NCI-H446 treated with DMSO at 0.1 percent for 48 hours (cell line): Measurements from ENCODE around the gene AKAP13.

Experiments
- DNase-seq: peaks from one replicate; lab custom pipeline; 2025; lab: John Stamatoyannopoulos, UW

The AKAP13 gene

DNA sequence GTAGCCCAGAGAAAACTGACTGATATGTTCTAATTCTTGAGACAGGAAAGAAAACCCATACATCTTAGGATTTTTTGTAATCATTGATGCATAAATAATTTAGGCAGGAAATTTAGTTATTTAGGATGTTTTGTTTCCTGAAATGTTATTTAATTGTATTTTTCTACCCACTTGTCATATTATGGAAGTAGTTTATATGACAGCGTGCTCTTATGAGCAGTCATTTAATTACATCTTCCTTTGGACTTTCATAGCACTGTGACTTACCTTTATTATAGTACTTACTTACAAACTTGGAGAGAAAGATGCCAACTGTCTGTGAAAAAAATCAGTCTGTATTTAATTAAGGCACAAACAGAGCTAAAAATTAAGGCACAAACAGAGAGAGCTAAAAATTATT, 65.0 kb downstream of the AKAP13 start:
- DNase-seq: no peak

DNA sequence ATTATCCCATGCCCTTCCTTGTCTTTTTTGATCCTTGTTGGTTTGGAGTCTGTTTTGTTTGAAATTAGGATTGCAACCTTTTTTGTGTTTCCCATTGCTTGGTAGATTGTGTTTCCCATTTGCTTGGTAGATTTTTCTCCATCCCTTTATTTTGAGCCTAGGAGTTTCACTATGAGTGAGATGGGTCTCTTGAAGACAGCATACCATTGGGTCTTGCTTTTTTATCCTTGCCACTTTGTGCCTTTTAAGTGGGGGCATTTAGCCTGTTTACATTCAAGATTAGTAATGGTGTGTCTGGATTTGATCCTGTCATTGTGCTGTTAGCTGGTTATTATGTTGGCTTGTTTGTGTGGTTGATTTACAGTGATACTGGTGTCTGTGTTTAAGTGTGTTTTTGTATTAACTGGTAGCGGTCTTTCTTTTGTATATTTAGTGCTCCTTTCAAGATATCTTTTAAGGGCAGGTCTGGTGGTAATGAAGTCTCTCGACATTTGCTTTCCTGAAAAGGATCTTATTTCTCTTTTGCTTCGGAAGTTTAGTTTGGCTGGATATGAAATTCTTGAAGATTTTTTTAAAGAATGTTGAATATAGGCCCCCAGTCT, 70.8 kb downstream of the AKAP13 start:
- DNase-seq: no peak

DNA sequence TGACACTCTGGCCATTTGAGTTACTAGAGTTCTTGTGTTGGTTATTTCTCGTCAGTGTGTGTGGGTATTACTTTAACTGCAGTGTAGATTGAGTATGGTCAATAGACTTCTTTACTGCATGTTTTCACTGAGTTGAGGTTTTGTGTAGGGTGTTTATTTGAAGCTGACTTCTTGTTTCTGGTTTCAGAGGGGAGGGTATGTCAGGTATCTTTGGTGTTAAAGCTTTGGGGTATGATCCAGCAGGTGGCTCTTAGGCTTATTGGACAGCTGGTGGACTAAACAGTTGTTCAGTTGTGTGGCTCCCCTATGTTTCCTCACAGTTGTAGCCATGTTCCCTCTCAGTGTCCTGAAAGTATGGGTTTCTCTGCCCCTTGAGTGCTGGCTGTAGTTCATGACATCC, 72.0 kb downstream of the AKAP13 start:
- no peak for DNase-seq

DNA sequence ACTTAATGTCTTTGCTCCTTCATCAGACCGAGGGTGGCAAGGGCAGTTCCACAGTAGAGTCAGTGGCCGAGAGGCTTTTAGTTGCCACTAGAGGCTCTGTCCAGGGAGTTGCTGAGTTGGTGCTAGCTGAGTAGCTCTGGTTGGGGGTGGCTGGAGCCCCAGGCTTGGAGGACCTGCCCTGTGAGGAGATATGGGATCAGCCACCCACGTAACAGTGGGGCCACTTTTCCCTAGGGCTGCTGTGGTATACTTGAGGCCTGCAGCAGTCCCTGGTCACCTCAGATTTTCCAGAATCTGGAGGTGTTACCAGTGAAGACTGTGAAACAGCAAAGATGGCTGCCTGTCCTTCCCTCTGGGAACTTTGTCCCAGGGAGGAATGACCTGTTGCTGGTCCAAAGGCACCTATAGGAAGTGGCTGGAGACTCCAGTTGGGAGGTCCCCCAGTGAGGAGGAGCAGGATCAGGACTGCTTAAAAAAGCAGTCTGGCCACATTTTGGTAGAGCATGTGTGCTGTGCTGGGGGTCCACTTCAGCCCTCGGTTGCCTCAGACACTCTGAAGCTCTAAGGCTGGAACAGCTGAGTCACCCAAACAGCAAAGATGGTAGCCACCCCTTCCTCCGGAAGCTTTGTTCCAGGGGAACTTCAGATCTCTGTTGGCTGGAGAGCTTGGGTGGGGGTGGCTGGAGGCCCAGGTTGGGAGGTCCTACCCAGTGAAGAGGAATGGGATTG, 72.9 kb downstream of the AKAP13 start:
- DNase-seq: no peak

DNA sequence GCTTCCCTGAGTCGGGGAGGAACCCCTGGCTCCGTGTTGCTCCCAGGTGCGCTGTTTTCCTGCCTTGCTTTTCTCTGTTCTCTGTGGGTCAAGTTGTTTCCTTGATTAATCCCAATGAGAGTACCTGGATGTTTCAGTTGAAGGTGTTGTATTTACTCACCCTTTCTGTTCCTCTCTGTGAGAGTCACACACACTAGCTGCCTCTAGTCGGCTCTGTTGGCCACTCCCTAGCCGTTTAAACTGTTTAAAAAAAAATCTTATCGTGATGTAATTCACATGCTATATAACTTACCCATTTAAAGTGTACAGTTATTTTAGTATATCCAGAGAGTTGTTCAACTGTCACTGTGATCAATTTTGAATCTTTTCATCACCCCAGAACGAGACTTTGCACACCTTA, 74.0 kb downstream of the AKAP13 start:
- DNase-seq: no peak

DNA sequence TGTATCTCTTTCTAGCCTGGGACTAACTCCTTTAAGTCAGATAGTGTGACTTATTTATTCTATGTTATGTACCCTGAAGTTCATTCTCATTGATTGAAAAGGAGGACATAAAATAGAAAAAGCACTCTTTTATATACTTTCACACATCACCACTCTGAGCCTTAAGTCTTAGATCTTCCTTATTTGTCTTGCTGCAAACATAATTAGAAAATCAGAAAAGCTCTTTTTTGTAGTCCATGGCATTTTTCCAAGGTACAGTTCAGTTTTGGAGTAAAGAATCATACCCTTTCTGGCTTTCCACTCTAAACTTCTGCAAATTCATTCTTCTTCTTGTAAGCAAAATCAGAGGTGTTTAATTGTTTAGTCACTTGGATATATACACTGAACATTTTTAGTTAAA, 75.5 kb downstream of the AKAP13 start:
- no peak for DNase-seq

DNA sequence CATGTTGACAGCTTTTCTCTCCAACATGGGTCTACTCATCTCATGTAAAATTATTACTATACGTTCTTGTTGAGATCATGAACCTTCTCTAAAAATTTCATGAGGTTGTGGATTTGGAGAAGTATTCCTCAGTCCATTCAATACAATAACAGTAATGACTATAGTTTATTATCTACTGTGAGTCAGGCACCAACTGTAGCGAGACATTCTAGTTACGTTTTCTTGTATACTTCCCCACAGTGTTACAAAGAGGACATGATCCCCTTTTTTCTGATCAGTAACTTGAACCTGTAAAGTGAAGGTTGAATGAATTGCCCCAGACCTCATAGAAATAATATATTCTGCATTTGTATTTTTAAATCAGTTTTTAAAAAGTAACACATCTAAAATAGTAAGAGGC, 76.4 kb downstream of the AKAP13 start:
- DNase-seq: no peak

DNA sequence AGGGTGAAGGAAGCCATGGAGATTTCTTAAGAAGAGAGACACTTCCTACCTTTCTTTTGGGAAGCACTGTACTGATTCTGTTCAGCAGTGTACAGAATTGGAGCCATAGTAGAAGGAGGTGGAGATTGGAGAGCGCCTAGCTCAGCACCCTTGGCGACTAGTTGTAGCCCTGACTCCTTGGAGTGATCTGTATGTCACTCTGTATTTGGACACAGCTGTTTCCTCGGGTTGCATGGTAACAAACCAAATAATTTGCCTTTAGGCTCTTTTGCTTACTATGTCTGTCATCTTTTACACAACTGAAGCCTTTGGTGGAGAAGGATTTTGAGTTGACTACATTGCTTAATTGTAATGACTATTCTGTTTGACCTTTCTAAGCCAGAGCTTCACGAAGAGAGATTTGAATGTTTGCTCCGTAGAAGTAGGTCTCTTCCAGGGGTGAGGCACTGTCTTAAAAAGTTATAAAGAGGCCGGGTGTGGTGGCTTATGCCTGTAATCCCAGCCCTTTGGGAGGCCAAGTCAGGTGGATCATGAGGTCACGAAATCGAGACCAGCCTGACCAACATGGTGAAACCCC, 77.1 kb downstream of the AKAP13 start:
- DNase-seq: no peak

DNA sequence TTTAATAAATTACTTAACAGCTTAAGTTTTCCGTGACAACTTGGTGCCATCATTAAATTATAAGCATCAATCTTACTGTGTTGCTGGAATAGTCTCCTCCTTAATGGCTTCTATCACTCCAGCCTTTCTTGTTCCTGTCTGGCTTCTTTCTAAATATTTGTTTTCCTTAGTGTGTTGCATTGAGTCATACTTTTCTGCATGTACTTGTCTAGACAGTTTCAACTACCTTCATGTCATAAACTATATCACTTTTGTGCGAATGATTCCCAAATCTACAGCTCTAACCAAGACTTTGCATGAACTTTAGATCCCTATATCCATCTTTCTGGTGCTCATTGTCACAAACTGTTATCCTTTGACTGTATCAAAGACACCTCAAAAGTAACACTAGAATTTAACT, 78.4 kb downstream of the AKAP13 start:
- no peak for DNase-seq

DNA sequence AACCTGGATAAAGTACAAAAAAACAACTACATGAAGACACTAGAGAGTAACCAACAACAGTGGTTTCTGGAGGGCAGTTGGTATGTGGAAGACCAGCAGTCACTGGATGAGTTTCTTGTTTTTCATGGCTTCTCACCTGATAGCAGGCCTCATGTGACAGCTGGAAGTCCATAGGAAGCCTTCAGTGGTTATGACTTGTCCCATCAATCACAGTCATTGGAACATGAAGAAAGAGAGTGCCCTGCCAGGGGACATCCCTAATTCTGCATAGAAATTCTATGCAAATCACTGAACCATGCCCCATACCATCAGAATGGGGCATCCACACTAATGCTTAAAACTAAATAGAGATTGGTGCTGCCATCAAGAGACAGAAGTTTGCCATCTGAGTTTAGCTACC, 81.6 kb downstream of the AKAP13 start:
- no peak for DNase-seq

DNA sequence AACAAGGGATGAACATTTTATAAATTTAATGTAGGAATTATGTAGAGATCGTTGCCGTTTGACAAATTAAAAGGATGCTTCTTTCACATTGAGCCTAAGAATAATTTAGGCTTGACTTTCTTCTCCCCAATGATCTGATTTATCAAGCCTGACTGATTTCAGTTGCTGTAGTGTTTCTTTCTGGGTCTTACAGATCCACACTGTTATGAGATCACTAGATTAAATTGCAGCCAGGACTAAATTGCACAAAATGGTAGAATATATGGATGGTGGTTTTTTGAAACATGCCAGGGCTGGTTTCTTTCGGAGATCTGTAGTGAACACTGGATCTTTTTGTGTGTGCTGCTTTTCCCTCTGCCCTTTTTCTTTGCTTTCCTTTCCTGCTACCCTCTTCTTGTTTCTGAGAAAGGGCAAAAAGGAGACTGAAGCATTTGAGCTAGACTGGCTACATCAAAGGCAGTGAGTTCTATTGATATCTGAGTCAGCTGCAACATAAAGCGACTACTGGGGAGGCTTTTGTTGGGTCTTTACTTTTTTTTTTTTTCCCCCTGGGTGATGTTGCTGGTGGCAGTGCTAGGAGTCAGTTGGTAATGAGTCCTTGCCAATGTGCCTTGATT, 83.0 kb downstream of the AKAP13 start:
- DNase-seq: no peak

DNA sequence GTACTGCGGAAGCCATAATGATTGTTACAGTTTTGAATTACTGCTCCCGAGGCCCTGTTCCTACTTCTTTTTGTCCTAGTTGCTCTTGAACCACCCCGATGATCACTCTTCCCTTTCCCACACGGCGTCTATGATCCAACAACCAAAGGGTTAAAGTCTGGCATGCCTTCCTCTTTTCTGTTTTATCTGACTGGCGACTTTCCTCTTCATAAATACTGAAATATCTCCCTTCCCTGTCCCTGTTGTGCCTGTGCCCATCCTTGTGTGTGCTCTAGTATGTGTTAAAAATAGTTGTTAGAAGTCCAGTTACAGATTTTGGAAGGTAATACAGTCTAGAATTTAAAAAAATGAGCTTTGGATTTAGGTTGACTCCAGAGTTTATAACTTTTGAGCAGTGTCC, 83.6 kb downstream of the AKAP13 start:
- no peak for DNase-seq

DNA sequence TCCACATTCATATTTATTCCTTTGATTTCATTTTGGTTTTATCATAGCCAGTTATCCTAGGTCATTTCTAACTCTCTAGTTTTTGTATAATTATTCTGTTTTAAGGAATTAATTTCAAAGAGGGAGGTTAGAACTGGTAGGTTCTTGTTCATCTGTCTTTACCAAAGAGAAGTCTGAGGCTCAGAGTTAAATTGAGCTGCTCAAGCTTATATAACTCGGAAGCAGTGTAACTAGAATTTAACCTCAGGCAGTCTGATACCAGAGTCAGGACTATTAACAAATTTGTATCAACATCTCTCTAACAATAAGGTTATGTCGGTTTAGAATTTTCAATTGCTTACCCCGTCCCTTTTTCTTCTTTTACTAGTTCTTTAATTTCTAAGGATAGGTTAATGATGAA, 84.1 kb downstream of the AKAP13 start:
- no peak for DNase-seq

DNA sequence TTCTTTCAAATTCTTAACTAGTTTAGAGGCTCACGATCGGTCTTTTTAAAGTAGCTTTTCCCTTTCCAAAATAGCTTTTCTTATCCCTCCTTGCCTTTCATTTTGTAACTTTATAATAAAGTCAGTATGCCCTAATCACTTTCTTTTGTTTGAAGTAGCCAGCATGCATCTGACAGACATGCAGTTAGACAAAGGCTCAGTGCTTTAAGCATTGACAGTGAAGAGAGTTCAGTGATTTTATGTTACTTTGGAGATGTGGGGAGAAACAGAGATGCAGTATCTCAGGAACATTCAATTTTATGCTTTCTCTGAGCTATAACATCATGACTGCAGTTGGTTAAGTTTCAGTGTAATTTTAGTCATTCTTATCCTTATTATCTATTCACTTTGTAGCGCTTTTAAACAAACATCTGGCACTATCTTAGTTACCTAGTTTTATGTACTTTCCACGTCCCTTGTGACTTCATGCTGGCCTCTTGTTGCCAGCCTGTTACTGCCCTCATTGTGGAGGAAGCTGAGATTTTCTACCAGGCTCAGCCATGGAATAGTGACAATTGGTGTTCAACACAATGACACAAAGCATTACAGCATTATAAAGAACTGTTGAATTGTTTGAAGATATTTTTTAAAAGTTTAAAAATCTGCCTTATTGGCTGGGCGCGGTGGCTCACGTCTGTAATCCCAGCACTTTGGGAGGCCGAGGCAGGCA, 90.3 kb downstream of the AKAP13 start:
- DNase-seq: no peak

DNA sequence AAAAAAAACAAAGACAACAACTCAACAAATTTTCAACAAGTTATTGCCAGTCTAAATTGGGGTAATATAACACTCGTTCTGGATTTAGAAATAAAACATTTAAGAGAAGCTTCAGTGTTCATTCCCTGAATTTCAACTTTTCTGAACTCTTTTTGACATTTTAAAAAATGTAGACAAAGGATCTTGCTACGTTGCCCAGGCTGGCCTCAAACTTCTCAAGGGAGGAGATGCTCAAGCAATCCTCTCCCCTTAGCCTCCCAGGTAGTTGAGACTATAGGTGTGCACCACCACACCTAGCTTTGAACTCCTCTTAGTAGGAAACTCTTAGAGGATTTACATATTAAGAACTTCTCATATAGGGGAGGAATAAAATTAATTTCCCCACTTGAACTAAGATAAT, 91.9 kb downstream of the AKAP13 start:
- no peak for DNase-seq

DNA sequence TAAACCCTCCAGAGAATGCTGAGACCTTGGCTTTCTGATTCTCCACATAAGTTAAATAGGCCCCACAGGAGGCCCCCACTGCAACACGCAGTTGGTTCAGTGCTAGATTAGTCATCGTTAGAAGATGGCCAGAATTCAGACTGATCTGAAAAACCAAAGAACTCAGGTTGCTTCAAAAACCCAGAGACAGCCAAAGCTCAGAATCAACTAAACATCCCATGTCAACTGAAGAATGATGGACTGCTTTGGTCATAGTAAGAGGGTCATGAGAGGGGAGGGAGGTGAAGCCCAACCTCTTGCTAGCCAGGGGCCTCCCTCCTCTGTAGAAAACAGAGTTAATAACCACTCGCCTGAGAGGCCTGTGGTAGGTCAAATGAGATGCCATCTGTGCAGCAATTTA, 93.1 kb downstream of the AKAP13 start:
- no peak for DNase-seq

DNA sequence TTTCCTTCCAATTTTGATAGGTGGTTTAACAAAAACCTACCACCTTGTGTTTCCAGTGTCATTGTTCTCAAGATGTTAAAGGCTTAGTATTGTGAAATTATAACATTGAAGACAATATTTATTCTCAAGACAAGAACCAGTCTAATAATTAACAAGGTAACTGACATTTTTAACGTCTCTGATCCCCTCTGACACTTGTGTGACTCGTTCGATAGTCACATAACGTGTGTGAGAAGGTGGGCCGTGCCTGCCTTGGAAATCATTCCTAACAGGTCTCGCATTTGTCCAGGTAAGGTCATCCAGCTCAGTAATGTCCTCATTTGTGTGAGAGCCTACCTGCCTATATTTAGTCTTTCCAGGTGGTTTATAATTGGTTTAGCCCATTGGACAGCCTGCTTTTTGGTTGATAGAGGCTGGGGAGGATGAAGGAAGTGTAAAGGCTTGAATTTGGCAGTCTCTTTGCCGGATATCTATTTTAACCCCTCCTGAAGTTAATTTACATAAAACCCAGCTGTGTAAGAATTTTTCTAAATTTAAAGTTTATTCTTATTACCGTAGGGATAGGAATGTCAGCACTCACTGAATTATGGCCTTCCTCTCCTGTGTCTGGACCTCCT, 94.4 kb downstream of the AKAP13 start:
- DNase-seq: no peak

DNA sequence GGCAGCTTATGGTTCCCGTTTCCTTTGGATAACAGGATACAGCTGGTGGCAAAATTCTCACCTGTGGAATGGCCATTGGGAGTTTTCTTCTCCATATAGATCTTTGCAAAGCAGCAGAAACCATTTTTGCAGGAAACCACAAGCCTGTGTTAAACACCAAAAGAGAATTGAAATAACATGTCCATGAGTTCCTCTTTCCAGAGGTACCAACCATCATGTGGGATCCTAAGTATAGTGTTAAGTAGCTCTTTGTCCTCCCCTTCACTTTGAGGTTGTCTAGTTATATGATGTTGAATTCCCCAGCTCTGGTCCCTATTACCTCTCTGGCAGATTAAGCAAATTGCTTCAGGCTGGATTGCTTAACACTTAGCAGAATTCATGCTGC, 94.9 kb downstream of the AKAP13 start:
- DNase-seq: no peak

DNA sequence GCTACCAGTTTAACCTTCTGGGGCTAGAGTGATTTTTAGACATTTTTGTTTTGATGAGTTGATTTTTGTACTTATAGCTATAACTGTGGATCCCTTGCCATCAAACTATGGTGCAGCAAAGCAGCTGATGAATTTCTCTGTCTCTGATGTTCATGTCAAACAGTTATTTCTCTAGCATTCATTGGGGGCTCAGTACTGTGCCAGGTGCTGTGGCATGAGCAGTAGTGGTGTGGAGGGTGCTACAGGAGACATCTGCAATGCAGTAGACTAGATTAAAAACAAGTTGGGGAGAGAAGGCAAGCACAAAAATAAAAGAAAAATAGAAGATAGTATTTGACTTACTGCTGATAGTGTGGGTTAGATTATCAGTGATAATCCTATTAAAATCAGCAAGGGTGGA, 95.3 kb downstream of the AKAP13 start:
- DNase-seq: no peak

DNA sequence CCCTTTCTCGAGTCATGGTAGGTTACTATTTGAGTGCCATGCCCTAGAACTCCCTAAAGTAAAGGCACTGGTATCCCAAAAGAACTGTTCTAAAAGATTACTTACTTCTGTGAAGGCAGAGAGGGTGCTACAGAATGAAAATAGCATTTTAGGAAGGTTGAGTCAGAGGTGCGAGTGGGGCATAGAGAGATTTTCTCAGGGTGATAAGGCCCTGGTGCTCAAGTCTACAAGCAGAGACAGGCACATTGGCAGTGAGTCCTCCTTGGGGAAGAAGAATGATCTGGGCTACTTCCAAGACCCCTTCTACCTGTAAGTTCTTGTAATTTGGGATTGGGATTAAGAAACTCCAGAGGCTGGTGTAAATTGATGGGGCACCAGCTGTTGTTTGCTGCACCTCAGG, 96.7 kb downstream of the AKAP13 start:
- no peak for DNase-seq

DNA sequence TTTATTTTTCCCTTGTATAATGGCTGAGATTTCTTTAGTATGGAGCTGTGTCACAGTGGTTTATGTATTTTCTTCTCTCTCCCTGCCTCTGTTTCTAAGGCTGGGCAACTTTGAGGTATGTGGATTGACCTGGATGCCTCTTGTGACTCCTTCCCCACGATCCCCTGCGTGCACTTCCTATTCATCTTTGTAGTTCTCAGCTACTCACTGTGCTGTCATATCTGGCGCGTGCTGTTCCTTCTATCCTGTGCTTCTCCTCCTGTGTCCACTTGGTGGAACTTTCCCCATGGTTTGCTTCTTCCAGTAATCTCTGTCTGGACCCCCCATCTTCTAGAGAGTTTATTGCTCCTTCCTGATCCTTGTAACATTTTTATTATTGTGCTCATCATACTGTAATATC, 97.3 kb downstream of the AKAP13 start:
- no peak for DNase-seq

DNA sequence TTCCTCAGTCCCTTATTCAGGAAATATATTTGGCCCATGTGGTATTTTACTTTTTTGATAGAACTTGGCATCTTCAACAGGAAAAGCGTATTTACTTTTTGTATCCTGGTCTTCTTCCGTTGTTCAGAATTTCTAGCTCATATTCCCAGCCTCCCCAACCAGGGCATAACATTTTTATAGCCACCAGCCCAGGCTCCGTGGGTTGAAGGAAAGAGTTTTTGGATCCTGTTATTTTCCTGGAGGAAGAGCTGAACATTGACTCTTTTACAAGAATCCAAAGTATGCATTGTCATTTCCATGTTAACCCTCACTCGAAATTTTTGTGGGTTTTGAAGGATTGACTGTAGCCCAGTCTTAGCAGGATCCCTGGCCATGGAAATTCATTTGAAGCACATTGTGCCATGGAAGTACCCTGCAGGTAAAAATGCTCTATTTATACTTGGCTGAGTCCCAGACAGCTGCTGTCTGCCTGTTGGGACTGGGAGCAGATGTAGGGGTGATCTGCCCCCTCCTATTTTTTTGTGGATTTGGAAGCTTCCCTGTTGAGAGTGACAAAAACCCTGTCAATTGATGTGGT, 98.8 kb downstream of the AKAP13 start:
- DNase-seq: no peak
